ENCODE results near the gene BOK. TPM values are rescaled to one million over a fixed set of nuclear protein-coding genes. Genes with fewer than 3 reads are reported as not detected.

The BOK gene
- total RNA-seq, 1 donor from 2014 or later, result 110 TPM

DNA sequence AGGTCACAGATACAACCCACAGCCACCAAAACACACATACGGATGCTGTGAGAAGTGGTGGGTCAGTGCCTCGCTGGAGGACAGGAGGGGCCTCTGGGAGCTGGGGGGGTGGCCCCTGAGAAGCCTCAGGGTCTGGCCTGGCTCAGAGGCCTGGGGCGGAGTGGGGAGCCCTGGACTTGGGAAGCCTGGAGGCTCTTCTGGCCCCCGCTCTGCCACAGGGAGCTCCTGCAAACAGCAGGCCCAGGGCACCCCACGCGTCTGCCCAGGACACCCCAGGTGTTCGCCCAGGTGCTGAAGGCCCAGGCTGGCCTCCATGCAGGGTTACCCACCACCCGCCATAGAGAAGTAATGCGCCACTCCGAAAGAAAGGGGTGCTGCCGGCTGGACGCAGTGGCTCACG lies 52.5 kb downstream of the BOK start:
- TF ChIP-seq CTCF (IDR thresholded peaks at IDR 0.05; ENCODE audit: unreplicated experiment), result no peak
- Mint-ChIP-seq H3K4me3 (ENCODE audit: unreplicated experiment) (peak overlapping the region; percentile 73), H3K27ac (ENCODE audit: unreplicated experiment) (peak overlapping the region; percentile 30)

GRCh38 chr2:241612156-241613016 lies 53.8 kb downstream of the BOK start:
- H3K4me1 Mint-ChIP-seq (ENCODE audit: unreplicated experiment), result peaks cover 9% of the 10 kb centered on the region
- peaks cover 13% of the 10 kb centered on the region for H3K36me3 Mint-ChIP-seq (ENCODE audit: low read depth, unreplicated experiment)
- H3K9me3 Mint-ChIP-seq (ENCODE audit: unreplicated experiment), result no peaks in the 10 kb centered on the region
- peaks cover 8% of the 10 kb centered on the region for H3K27me3 Mint-ChIP-seq (ENCODE audit: unreplicated experiment)
- no peak overlapping the region for H3K4me3 Mint-ChIP-seq (ENCODE audit: unreplicated experiment)
- DNase-seq (ENCODE audit: low spot score), result no peak
- TF ChIP-seq CTCF (IDR thresholded peaks at IDR 0.05; ENCODE audit: unreplicated experiment), result no peak
- peak overlapping the region; percentile 6 for H3K27ac Mint-ChIP-seq (ENCODE audit: unreplicated experiment)

More for the DNA sequence above, 52.5 kb downstream of the BOK start:
- Mint-ChIP-seq H3K36me3 (ENCODE audit: low read depth, unreplicated experiment) (peaks cover 19% of the 10 kb centered on the region), H3K4me1 (ENCODE audit: unreplicated experiment) (peaks cover 7% of the 10 kb centered on the region), H3K9me3 (ENCODE audit: unreplicated experiment) (no peaks in the 10 kb centered on the region), H3K27me3 (ENCODE audit: unreplicated experiment) (peaks cover 11% of the 10 kb centered on the region)
- no peak for DNase-seq (ENCODE audit: low spot score)

- Mint-ChIP-seq H3K9me3 (ENCODE audit: unreplicated experiment) (no peaks in the 10 kb centered on the region), H3K36me3 (ENCODE audit: low read depth, unreplicated experiment) (peaks cover 9% of the 10 kb centered on the region), H3K27ac (ENCODE audit: unreplicated experiment) (no peak overlapping the region), H3K4me1 (ENCODE audit: unreplicated experiment) (peaks cover 17% of the 10 kb centered on the region), H3K27me3 (ENCODE audit: unreplicated experiment) (peaks cover 5% of the 10 kb centered on the region), H3K4me3 (ENCODE audit: unreplicated experiment) (no peak overlapping the region)
- DNase-seq (ENCODE audit: low spot score), result no peak
- no peak for TF ChIP-seq CTCF (IDR thresholded peaks at IDR 0.05; ENCODE audit: unreplicated experiment)
These were observed 54.7 kb downstream of the BOK start for GRCh38 chr2:241613017-241613780.

DNA sequence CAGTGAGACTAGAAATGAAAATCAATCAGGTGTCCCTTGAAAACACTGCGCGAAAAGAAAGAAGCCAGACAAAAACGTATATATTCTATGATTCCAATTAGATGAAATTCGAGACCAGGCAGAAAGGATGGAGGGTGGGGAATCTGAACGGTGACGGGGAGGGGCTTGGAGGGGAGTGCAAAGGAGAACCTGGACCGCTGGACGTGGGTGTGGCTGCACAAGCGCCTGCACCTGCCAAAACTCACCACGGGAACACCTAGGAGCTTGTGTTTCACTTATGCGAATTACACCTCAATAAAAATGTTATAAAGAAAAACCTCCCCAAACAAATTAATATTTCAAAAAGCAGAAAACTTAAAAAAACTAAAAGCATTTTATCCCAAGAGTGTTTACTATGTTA lies 56.5 kb downstream of the BOK start:
- Mint-ChIP-seq H3K36me3 (ENCODE audit: low read depth, unreplicated experiment) (peaks cover 7% of the 10 kb centered on the region), H3K27me3 (ENCODE audit: unreplicated experiment) (peaks cover 7% of the 10 kb centered on the region), H3K27ac (ENCODE audit: unreplicated experiment) (no peak overlapping the region), H3K9me3 (ENCODE audit: unreplicated experiment) (no peaks in the 10 kb centered on the region), H3K4me1 (ENCODE audit: unreplicated experiment) (peaks cover 13% of the 10 kb centered on the region), H3K4me3 (ENCODE audit: unreplicated experiment) (no peak overlapping the region)
- TF ChIP-seq CTCF (IDR thresholded peaks at IDR 0.05; ENCODE audit: unreplicated experiment), result no peak
- DNase-seq (ENCODE audit: low spot score), result no peak

Measured in endothelial cell (in vitro differentiated cells).